ENCODE data around the gene PTPN14. TPM values are rescaled to one million over a fixed set of nuclear protein-coding genes. Genes with fewer than 3 reads are reported as not detected.

Gene PTPN14
- 76.4 and 79.0 TPM in 2 replicates for total RNA-seq (2021)
- long read RNA-seq, full-length matches to known transcripts: 3 of 87 reads
- long read RNA-seq, partial matches to known transcripts: 73 of 87 reads
- long read RNA-seq, other reads (novel, unspliced or antisense): 11 of 87 reads

DNA sequence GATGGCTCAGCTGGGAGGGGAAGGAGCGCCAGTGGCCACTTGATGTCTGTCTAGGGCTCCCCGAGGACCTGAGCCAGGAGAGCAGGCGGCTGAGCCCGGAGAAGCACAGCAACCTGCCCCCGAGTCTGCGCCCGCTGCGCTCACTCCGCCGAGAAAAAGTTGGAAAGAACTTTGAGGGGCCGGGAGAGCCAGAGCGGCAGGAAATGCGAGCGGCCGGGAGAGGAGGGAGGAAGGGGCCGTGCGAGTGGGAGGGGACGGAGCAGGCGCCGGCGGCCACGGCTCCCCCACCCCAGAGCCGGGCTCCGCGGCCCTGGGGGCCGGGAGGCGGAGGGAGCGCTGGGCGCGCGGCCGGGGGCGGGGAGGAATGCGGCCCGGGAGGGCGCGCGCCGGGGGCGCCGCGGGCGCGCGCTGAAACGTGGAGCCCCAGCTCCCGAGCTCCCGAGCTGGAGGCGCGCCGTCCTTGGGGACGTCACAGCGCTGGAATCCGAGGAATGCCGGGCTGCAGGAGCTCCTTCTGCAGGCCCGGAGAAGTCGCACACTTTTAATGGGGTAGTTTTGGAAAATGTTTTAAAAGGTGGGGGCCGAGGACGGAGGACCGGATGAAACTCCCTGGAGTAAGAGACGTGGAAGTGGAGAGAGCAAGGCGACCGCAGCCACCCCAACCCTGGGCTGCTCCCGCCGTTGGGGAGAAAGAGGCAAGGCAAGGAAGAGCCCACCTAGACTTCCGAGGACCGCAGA lies at the start of gene PTPN14:
TSS of gene PTPN14 (minus strand) at position 167 of the 738 bp plus-strand sequence. CDS start 86,799 bp downstream, outside the sequence.
- peak within 1 kb of the TSS; percentile 98 for H3K4ac ChIP-seq (ENCODE audit: low read depth, low read length)
- TF ChIP-seq, protein P1, sequence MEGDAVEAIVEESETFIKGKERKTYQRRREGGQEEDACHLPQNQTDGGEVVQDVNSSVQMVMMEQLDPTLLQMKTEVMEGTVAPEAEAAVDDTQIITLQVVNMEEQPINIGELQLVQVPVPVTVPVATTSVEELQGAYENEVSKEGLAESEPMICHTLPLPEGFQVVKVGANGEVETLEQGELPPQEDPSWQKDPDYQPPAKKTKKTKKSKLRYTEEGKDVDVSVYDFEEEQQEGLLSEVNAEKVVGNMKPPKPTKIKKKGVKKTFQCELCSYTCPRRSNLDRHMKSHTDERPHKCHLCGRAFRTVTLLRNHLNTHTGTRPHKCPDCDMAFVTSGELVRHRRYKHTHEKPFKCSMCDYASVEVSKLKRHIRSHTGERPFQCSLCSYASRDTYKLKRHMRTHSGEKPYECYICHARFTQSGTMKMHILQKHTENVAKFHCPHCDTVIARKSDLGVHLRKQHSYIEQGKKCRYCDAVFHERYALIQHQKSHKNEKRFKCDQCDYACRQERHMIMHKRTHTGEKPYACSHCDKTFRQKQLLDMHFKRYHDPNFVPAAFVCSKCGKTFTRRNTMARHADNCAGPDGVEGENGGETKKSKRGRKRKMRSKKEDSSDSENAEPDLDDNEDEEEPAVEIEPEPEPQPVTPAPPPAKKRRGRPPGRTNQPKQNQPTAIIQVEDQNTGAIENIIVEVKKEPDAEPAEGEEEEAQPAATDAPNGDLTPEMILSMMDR (conservative IDR thresholded peaks at IDR 0.05): peak; percentile 55
- H2BK5ac ChIP-seq (ENCODE audit: insufficient read length, low read length): peak within 1 kb of the TSS; percentile 98
- peak within 1 kb of the TSS; percentile 92 for H4K5ac ChIP-seq (ENCODE audit: insufficient read length, low read depth, low read length)
- H3K9me3 Mint-ChIP-seq: no peaks in the 10 kb centered on the region; a peak in 2 of 5 replicates
- H3K79me1 ChIP-seq (ENCODE audit: insufficient read depth, low read depth, low read length, poor library complexity, severe bottlenecking): no peaks in the 10 kb centered on the region
- H2BK20ac ChIP-seq (ENCODE audit: low read depth, low read length, poor library complexity, severe bottlenecking): peak within 1 kb of the TSS; percentile 97
- peak within 1 kb of the TSS; percentile 100 for H3K27ac Mint-ChIP-seq
- peak within 1 kb of the TSS; percentile 92 to 94 for H3K4me3 Mint-ChIP-seq
- no peak within 1 kb of the TSS for H3K23ac ChIP-seq (ENCODE audit: insufficient read length, low read depth, low read length)
- H3K79me2 ChIP-seq (ENCODE audit: insufficient read depth, low read length): peaks cover 29% of the 10 kb centered on the region; the same call in 1 of the 2 replicates
- peaks cover 41 to 52% of the 10 kb centered on the region in 2 experiments for H3K4me1 Mint-ChIP-seq
- H3K9ac ChIP-seq (ENCODE audit: extremely low read depth, insufficient read length, low read length): peak within 1 kb of the TSS; percentile 99
- H3K18ac ChIP-seq (ENCODE audit: insufficient read length, low read depth, low read length): peak within 1 kb of the TSS; percentile 99
- H3K23me2 ChIP-seq (ENCODE audit: insufficient read length, low read depth, low read length, poor library complexity, severe bottlenecking): peaks cover 27% of the 10 kb centered on the region
- no peaks in the 10 kb centered on the region for H4K20me1 ChIP-seq (ENCODE audit: control insufficient read depth, insufficient read depth, insufficient read length)
- peak within 1 kb of the TSS; percentile 98 for H3K14ac ChIP-seq (ENCODE audit: insufficient read depth, low read length)
- peaks cover 7% of the 10 kb centered on the region for H3K4me1 ChIP-seq (ENCODE audit: insufficient read depth, low read length)
- peak within 1 kb of the TSS; percentile 99 for H3K27ac ChIP-seq (ENCODE audit: insufficient read length, low read depth, low read length)
- no peaks in the 10 kb centered on the region for H3K27me3 Mint-ChIP-seq (ENCODE audit: low read depth)
- H3K27me3 ChIP-seq (ENCODE audit: insufficient read depth, low read length): no peaks in the 10 kb centered on the region
- no CpG with 5 or more reads among the region's 67 CpGs for WGBS (ENCODE audit: extremely low coverage, insufficient read length, low lambda C conversion rate)
- H3T11ph ChIP-seq (ENCODE audit: low read length): peak within 1 kb of the TSS; percentile 97
- no peaks in the 10 kb centered on the region for H3K9me3 ChIP-seq (ENCODE audit: control insufficient read depth, low read depth, low read length)
- H2AK5ac ChIP-seq (ENCODE audit: insufficient read length, low read length): peak within 1 kb of the TSS; percentile 11
- peak within 1 kb of the TSS; percentile 94 for H2BK12ac ChIP-seq (ENCODE audit: insufficient read length, low read depth, low read length)
- H4K91ac ChIP-seq (ENCODE audit: insufficient read length, low read depth, low read length): peak within 1 kb of the TSS; percentile 99
- H4K8ac ChIP-seq (replicated peaks; ENCODE audit: insufficient read length, low read depth, low read length): peak within 1 kb of the TSS; percentile 78
- peak within 1 kb of the TSS; percentile 80 for H3K4me2 ChIP-seq (ENCODE audit: insufficient read depth, insufficient read length, low read length)
- DNase-seq: peak; percentile 96
- no peak within 1 kb of the TSS for H2AFZ ChIP-seq (ENCODE audit: low read length)
- peak within 1 kb of the TSS; percentile 49; the same call in 1 of the 2 replicates for H2BK15ac ChIP-seq (ENCODE audit: low read depth, low read length)
- peak within 1 kb of the TSS; percentile 98 for H3K56ac ChIP-seq (ENCODE audit: insufficient read length, low read depth, low read length)
- H2BK120ac ChIP-seq (ENCODE audit: low read depth, low read length, poor library complexity, severe bottlenecking): peak within 1 kb of the TSS; percentile 99
- no peaks in the 10 kb centered on the region for H3K36me3 Mint-ChIP-seq (ENCODE audit: insufficient read depth in 1 of 3, low read depth in 3 of 3)
